Muscle of arm (tissue), 12 donors: ENCODE results near the gene PRDM8. TPM values are rescaled to one million over a fixed set of nuclear protein-coding genes. Genes with fewer than 3 reads are reported as not detected.

Experiments
- DNase-seq: peaks from one replicate; pipeline ENCODE4 v3.0.0-alpha.2; 2013
- polyA plus RNA-seq, 12 donors: library from polyadenylated mRNA; unstranded; fragments of 120-200 nt; gene quantifications; one replicate each; pipeline ENCODE4 v1.2.1, GENCODE V29; 2013; ENCODE audit not compliant: insufficient read length in 12 of 12

Gene PRDM8
- polyA plus RNA-seq, 12 donors, result 7.9 to 18.8 (median 14.2) TPM; not detected in 1

DNA sequence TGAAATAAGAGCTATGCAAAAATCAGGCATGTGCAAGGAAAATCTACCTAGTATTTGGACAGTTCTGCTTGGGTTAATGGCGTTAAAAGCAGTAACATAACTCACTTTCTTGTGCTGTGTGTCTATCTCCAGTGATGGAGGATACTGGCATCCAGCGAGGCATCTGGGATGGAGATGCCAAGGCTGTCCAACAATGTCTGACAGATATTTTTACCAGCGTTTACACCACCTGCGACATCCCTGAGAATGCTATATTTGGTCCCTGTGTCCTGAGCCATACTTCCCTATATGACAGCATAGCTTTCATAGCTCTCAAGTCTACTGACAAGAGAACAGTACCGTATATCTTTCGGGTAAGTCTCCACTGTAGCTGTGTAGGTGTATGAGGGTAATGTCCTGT is 2.6 kb downstream of the PRDM8 start:
- no peak for DNase-seq

DNA sequence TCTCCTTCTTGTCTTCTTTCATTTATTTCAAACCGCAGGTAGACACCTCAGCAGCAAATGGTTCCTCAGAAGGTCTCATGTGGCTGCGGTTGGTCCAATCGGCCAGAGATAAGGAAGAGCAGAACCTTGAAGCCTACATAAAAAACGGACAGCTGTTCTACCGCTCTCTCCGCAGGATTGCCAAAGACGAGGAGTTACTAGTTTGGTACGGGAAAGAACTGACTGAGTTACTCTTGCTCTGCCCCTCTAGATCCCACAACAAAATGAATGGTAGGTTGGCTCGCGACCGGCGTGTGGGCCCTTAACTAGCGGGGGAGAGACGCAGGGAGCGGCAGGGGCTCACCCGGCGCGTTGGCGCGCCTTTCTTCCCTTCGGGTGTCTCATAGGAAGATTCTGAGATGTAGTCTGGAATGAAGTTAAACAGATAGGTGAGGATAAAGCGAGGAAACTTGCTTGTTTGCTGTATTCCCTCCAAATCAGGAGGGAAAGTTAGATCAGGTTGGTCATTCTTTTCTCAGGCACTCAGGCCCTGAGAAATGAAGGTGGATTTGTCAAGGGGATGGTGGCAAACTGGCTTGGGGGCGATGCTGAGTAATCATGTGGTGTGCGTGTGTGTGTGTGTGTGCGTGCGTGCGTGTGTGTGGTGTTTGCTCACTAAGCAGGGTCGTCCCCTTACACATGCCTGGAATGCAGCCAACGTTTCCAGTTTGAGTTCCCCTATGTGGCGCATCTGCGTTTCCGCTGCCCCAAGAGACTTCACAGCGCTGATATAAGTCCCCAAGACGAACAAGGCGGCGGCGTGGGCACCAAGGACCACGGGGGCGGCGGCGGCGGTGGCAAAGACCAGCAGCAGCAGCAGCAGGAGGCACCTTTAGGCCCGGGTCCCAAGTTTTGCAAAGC is 4.2 kb downstream of the PRDM8 start:
- DNase-seq, result peak; percentile 71

DNA sequence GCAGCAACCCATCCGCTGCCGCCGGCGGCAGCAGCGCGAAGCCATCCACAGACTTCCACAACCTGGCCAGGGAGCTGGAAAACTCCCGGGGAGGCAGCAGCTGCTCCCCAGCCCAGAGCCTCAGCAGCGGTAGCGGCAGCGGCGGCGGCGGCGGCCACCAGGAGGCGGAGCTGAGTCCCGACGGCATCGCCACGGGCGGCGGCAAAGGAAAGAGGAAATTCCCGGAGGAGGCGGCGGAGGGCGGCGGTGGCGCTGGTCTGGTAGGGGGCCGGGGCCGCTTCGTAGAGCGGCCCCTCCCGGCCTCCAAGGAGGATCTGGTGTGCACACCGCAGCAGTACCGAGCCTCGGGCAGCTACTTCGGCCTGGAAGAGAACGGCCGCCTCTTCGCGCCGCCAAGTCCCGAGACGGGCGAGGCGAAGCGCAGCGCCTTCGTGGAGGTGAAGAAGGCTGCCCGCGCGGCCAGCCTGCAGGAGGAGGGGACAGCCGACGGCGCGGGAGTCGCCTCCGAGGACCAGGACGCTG is 4.9 kb downstream of the PRDM8 start:
- DNase-seq, result peak; percentile 88

DNA sequence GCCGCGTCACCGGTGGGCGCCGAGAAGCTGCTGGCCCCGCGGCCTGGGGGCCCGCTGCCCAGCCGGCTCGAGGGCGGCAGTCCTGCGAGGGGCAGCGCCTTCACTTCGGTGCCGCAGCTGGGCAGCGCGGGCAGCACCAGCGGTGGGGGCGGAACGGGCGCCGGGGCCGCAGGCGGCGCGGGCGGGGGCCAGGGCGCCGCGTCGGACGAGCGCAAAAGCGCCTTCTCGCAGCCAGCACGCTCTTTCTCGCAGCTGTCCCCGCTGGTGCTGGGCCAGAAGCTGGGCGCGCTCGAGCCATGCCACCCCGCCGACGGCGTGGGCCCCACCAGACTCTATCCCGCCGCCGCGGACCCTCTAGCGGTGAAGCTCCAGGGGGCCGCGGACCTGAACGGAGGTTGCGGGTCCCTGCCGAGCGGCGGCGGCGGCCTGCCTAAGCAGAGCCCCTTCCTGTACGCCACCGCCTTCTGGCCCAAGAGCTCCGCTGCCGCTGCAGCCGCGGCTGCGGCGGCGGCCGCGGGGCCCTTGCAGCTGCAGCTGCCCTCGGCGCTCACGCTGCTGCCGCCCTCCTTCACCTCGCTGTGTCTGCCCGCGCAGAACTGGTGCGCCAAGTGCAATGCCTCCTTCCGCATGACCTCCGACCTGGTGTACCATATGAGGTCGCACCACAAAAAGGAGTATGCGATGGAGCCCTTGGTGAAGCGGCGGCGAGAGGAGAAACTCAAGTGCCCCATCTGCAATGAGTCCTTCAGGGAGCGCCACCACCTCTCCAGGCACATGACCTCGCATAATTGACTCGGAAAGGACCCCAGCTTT is 5.6 kb downstream of the PRDM8 start:
- DNase-seq, result peak; percentile 59

DNA sequence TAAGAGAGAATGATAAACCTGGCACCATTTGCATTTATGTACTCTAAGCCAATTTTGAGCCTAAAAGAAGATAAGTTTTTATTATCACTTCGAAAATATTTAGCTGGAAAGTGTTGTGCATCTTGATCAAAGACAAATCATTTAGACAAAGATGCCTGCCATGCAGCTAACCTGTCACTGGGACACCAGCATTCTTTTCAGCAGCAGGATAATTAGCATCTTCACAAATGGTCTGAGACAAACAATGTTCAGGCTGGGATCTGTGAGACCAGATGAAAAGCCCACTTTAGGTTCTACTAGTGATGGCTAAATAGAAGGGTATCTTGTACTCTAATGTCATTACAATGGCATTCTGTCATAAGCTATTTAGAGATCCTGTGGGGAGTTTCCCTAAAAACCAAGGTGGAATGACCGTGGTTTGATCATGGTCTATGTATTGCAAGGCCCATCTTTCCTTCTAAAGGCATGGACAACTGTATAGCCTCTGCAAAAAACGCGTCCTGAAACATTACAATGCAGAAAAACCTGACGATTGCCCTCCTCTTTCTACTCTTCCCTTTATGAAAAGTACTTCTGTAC is 7.2 kb downstream of the PRDM8 start:
- DNase-seq, result no peak

DNA sequence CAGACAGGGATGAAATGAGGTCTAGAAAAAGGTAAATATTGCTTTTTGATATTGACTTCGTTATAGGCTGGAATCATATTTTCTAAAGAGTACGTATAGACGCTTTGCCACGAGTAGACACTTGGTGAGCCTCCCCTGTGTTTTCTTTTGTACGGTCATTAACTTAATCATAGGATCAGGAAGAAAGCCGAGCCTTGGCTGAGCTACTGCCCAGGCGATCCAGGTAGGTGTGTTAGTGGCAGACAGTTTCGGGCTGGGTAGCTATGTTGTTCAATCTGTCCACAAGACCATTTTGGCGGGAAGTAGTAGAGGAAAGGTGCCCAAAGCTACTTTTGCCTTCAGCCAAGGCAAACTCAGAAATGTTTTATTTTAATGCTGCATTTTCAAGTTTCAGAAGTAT is 8.8 kb downstream of the PRDM8 start:
- DNase-seq, result no peak

DNA sequence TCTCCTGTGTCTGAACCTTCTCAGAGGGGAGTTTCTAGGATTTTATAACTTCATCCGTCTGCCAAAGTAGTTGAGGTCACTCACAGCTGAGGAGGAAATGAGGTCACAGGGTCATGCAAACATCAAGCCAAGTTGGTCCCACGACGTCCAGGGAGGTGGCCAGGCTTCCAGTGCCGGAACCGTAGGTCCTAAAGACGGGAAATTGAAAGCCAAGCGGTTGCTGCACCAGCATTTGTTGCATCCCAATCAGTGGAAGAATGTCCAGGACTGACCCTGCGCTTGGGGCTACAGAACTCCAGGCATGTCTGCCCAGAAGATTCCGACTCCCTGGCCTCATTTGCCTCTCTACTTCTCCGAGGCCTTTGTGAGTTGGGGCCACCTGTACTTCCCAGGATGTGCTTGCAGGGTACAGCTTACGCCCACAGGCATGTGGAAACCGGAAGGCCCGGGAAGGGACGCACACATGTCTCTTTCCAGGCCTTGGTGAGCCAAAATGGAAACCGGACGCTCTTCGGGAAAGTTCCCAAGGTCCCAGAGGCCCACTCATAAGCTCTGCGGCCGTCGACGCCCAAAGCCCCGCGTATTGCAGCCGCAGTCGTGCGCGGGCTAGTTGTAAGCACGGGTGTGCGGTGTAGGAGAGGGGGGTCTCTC is 9.3 kb downstream of the PRDM8 start:
- peak; percentile 87 for DNase-seq

DNA sequence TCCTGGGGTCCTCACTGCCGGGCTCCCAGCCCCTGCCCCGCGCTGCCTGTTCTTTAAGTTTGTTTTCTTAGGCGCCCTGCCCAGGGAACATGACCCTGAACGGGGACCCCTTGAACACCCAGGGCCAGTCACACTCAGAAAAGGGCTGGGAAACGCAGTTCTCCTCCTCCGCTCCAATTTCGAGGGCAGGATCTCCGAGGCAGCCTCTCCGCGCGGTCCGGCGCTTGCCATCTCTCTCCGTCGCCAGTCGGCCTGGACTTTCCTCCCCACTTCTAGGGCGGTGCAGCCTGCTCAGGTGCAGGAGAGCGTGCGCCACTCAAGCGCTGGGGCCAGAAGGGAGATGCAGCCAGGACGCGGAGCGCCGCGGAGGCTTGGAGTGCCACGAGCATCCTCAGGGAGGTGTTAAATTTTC is 9.9 kb downstream of the PRDM8 start:
- DNase-seq, result no peak

DNA sequence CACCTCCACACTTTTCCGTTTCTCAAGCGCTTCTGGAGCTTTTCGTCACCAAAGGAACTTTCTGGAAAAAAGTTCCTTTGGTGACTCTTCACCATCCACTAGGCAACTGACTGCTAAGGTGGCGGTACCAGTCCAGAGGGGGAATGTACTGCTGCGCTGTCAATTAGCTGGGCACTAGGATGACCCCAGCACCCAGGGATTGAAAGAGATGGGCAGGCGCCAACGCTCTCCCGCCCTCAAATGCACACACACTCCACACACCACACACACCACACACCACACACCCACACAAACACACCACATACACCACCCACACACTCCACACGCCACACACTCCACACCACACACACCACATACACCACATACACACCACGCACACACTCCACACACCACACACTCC is 10.4 kb downstream of the PRDM8 start:
- no peak for DNase-seq

DNA sequence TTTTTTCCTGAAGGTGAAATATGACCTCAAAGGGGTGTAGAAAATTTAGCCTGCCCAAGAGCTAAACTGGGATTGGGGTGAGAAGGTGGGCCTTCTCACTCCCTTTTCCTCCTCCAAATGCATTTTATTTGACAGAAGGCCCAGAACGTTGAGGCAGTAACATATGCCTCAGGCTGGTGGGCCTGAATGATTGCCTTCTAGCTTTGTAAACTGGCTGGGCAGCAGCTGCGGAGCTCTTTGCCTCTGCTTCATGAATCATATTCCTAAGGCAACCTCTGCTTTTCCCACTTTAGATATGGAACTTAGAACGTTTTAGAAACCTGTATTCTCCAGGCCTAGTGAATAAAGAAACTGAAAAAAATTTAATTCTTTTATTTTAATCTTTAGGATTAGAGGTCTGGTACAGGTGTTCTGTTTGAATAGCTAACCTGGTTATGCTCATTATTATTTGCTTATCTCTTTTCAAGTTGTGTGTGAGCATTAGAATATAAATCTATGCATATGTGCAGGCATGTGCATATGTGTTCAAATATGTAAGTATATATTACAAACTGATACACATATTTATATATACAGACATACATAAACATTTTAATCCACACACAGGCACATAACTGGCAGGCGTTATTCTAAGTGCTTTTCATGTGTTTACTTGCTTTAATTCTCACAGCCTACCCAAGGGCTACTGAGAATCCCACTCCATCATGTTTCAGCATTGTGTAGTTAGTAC is 11.5 kb downstream of the PRDM8 start:
- no peak for DNase-seq

DNA sequence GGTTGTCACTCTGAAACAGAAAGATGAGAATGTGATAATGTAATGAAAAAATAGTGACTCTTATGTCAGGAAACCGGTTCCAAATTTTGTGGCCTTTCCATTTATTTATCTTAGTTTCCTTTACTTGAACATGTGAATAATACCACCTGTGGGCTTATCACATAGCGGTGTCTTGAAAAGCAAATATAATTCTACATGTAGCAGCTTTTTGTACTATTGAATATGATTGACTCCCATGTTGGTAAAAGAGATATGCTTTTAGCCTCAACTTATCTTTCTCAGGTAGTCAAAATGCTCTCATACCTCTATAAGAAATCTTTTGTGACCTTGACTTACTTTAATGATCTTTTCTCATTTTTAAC is 12.0 kb downstream of the PRDM8 start:
- DNase-seq, result no peak

DNA sequence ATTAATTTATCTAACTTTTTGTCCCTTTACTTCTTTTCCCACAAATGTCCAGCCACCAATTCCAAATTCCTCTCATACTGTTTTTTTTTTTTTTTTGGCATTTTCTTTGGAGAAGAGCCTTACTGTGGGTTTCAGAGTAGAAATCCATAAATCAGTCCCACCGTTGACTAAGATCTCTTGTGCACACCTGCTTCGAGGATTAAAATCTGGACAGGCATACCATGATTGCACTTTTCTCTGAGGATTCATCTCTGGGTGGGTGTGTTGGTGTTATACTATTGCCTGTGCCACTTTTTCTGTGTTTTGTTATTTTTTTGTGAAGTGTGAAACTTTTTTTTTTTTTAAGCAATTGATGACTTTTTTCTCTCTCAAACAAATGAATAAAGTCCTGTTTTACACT is 13.2 kb downstream of the PRDM8 start:
- no peak for DNase-seq

DNA sequence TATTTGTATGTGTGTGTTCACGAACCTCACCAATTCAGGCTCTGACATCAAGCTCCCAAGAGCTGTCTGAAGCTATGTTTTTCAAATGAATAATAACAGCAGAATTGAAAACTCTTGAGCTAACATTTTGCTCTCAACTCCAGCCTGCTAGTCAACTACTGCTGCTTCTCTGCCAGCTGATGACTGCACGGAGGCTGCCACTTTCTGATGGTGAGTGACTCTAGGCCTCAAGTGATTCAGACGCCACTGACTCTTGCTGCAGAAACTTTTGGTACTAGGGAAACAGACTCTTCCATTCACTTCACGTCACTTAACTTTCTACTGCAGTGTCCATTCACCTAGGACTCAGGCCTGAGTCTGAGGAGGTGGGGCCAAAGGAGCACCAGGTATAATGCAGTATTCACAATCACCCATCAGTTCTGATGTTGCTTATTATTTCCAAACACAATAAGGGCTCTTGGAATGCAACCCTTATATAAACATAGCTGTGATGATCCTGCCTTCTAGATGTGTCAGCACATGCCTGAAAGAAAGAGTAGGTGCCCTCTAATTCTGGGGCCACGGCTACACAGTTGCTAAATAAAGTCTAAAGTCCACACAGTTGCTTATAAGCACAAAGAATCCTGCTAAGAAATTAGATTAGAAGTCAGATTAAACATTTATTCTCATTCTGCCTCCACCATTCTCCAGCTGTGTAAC is 16.0 kb downstream of the PRDM8 start:
- DNase-seq, result no peak

DNA sequence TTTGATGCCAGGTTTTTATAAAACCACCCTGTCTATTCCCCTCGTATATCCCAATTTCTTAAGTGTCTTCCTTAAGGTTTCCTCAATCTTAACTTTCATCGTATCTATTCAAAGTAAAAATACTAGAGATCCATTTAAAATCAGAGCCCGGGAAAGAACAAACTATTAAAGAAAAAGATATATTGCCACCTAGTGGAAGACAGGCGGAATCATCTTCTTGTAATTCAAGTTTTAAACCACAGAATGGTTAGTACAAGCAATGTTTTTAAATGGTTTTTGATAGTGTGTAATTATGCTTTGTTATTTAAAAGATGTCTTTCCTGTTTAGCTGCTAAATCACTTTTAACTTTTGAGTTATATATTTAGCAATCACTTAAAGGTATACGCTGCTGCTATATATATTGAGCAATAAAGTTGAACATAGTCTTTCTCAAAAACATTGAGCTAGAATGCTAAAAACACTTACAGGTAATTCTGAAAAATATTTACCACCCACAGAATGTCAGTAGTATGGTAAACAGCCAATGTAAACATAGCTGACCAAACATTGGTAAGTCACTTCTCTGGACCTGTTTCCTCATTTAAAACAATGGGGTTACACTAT is 18.2 kb downstream of the PRDM8 start:
- no peak for DNase-seq

DNA sequence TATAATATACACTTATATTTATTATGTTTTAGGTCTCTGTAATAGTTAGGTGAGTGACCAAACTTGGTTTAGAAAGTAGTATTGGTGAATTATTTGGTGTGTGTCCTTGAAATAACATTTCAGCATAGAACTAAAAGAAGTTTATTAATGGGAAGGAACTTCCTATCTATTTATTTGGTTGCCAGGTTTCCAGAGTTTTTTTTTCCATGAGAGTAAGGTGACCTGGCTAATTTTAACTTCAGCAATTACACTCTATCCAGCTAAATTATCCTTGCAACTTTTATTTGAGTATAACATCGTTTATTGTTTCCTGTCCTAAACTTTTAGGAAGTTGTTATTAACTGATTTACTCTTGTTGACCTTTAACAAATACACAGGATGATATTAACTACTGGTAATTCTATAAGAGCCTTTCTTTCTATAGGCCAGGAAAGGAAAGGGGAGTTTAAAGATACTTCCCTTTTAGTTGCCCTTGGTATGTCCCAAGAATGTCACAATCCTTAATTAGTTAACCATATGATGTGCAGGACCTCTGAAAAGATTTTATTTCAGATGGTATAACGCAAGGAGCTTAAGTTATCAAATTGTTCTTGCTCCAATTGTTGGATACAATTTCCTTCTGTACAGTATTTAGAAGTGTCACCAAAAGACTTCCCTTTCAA is 18.9 kb downstream of the PRDM8 start:
- no peak for DNase-seq

DNA sequence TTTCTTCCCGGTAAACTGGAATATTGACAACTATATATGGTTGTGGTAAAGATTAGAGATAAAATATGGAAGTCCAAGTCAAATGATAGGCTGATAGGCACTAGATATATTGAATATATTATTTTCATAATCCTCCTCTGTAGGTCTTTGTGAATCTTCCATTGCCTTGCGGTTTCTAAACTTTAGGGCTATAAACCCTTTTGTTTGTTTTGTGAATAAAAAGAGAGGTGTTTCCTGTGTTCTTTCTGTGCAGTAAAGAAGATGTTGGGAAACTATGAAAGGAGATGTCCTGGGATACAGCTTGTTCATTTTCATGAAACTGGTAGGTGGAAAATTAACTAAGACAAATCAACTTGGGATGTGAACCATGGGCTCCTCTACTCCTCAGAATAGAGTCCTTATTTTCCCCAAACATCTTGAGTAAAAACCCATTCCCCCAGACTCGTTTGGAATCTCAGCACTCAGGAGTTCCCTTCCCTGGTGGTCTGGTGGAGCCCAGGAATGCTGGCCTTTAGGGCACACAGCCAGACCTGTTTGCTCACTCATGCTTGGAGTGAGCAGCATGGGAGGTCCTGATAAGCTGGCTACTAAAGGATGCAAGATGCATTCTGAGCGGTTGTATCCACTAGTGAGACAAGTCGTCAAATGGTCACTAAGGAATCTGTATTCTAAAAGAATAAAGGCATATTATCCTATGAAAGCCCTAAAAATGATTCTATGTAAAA is 22.2 kb downstream of the PRDM8 start:
- DNase-seq, result no peak

DNA sequence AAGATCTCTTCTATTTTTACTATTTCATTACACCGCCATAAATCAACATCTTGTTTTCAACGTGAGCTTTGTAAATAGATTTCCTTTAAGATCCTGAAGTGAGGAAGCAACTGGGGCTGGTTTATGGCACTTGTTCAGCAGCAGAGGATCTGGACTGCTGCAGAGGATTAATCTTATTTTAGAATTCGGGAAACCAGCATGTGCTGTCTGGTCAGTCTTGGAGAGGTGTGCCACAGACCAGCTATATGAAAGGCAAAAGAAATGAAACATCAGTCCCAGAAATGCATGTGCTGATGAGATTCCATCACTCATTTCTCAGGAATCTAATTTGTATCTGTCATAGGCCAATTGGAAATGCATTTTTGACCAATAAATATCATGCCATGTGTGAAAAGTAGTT is 23.4 kb downstream of the PRDM8 start:
- DNase-seq, result no peak

DNA sequence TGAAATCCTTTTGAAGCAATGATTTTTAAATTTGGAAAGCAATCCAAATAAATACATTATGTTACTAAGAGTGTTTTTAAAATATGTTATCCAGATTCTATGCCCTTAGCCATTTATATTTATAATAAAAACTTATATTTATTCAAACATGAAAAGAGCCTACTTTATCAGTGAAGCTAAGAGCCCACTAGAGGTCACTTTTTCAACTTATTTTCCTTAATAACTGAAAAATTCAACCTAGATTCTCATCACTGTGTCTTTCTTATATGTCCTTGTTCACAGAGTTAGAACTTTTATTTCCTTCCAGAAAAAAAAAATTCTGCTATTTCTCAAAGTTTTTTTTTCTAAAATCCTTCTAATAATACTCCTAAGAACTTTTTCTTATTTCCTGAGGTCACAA is 23.9 kb downstream of the PRDM8 start:
- DNase-seq, result no peak

DNA sequence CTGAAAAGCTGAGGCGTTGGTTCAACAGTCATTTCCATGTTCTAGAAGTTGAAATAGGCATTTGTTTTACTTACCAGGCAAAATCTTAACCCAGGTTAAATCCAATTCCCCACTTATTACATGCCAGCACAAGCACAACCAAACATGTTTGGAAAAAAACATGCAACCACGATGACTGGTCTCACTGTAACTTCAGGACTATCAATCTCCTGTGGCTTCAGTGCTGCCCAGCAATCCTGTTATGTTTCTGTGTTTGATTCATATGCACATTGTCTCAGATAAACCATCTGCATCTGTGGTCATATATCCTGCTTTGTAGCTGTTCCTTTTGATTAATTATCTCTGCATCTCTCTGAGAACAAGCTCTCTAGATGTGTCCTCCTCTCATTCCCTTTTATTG is 28.3 kb downstream of the PRDM8 start:
- DNase-seq, result no peak
